Measurements from ENCODE around the gene TTLL11.

DNA sequence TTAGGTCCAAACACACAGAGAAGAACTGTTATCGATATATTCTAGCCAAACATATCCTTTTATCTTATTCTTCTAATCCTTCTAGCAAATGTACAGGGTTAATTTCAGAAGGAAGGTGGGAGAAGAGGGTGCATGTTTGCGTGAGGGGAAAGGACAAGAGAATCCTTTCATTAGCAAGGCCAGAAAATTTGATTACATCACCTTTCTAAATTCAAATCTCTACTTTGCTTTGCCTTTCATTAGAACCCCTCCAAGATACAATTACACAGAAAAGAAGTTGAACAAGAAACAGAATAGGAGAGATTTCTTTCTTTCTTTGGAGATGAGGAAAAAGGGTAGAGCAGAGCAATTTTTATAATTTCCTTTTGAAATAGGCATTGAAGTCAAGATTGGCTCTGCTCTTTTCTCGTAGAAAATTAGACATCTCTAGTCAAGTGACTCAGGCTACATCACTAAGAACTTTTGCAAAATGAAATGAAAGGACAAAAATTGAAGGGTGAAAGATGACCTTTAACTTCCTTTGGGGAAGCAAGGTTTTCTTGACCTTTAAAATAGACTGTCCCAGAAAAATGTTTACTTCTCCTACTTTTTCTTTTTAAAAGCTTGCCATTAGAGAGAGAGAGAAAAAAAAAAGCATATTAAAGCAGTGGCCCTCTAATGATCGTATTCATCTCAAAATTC, 81.2 kb downstream of the TTLL11 start:
- TF ChIP-seq CEBPB (IDR thresholded peaks at IDR 0.05; ENCODE audit: low read depth, low read length), result no peak
- TF ChIP-seq MAFK (IDR thresholded peaks at IDR 0.05; ENCODE audit: low read depth, low read length), result no peak
- TF ChIP-seq EZH2 (IDR thresholded peaks at IDR 0.05; ENCODE audit: low read depth, low read length, severe bottlenecking), result no peak
- no peak for TF ChIP-seq POLR2A (IDR thresholded peaks at IDR 0.05; ENCODE audit: control extremely low read depth in 1 of 2, low read depth in 2 of 2, low read length in 2 of 2)
- TF ChIP-seq, protein P1, sequence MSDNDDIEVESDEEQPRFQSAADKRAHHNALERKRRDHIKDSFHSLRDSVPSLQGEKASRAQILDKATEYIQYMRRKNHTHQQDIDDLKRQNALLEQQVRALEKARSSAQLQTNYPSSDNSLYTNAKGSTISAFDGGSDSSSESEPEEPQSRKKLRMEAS (IDR thresholded peaks at IDR 0.05), result no peak
- no peak for TF ChIP-seq SP2 (IDR thresholded peaks at IDR 0.05; ENCODE audit: low read length)
- TF ChIP-seq, protein P2, sequence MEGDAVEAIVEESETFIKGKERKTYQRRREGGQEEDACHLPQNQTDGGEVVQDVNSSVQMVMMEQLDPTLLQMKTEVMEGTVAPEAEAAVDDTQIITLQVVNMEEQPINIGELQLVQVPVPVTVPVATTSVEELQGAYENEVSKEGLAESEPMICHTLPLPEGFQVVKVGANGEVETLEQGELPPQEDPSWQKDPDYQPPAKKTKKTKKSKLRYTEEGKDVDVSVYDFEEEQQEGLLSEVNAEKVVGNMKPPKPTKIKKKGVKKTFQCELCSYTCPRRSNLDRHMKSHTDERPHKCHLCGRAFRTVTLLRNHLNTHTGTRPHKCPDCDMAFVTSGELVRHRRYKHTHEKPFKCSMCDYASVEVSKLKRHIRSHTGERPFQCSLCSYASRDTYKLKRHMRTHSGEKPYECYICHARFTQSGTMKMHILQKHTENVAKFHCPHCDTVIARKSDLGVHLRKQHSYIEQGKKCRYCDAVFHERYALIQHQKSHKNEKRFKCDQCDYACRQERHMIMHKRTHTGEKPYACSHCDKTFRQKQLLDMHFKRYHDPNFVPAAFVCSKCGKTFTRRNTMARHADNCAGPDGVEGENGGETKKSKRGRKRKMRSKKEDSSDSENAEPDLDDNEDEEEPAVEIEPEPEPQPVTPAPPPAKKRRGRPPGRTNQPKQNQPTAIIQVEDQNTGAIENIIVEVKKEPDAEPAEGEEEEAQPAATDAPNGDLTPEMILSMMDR (IDR thresholded peaks at IDR 0.05; ENCODE audit: control extremely low read depth in 1 of 3, insufficient read depth in 1 of 3, low read depth in 1 of 3, low read length in 3 of 3), result no peak
- TF ChIP-seq EGR1 (IDR thresholded peaks at IDR 0.05; ENCODE audit: borderline replicate concordance, low read depth, low read length), result no peak

All from H1 (cell line).